ENCODE data around the gene ARSD. TPM values are rescaled to one million over a fixed set of nuclear protein-coding genes. Genes with fewer than 3 reads are reported as not detected.

Gene ARSD
- total RNA-seq, 2 donors from 2014 or later = 13.2 to 25.3 TPM

GRCh38 chrX:2855761-2856160 lies 73.4 kb downstream of the ARSD start:
- H3K27ac ChIP-seq = no peak overlapping the region
- H3K4me1 ChIP-seq (ENCODE audit: control insufficient read depth in 1 of 2, low read depth in 2 of 2) = no peaks in the 10 kb centered on the region
- H3K9me3 ChIP-seq = no peaks in the 10 kb centered on the region
- no peak overlapping the region for H3K4me3 ChIP-seq
- ATAC-seq (ENCODE audit: insufficient number of reproducible peaks, low FRiP score, low read depth) (no peak), DNase-seq (ENCODE audit: low spot score) (no peak)
- H3K36me3 ChIP-seq = no peaks in the 10 kb centered on the region
- TF ChIP-seq CTCF (IDR thresholded peaks at IDR 0.05) = no peak
- no peaks in the 10 kb centered on the region for H3K27me3 ChIP-seq (replicated peaks; ENCODE audit: insufficient read depth)

GRCh38 chrX:2854918-2855317 lies 74.2 kb downstream of the ARSD start:
- DNase-seq (ENCODE audit: low spot score) (no peak), ATAC-seq (ENCODE audit: insufficient number of reproducible peaks, low FRiP score, low read depth) (no peak)
- Histone ChIP-seq H3K4me1 (ENCODE audit: control insufficient read depth in 1 of 2, low read depth in 2 of 2) (no peaks in the 10 kb centered on the region), H3K36me3 (no peaks in the 10 kb centered on the region), H3K27me3 (replicated peaks; ENCODE audit: insufficient read depth) (no peaks in the 10 kb centered on the region), H3K27ac (no peak overlapping the region), H3K4me3 (no peak overlapping the region), H3K9me3 (no peaks in the 10 kb centered on the region)
- TF ChIP-seq CTCF (IDR thresholded peaks at IDR 0.05) = no peak

Other genes starting within 250 kb of the ARSD start
- gene CD99, start 238.0 kb downstream of the ARSD start, total RNA-seq = 100 to 1,000 TPM; 490 to 527 TPM
- 10 to 100 TPM; 18.1 to 29.6 TPM for gene XG, start 177.3 kb downstream of the ARSD start, total RNA-seq
- 1 to 10 TPM in 1 of 2 donors, under 1 TPM in 1; 0.41 to 1.5 TPM for gene GYG2, start 100.4 kb downstream of the ARSD start, total RNA-seq
- not detected for gene ARSH, start 77.2 kb upstream of the ARSD start, total RNA-seq
- not detected for gene ARSF, start 112.1 kb upstream of the ARSD start, total RNA-seq